Thyroid gland (tissue), 4 donors: Measurements from ENCODE around the gene ZNF888. TPM values are rescaled to one million over a fixed set of nuclear protein-coding genes. Genes with fewer than 3 reads are reported as not detected.

Experiments
- small RNA-seq: library from RNA; depleted of rRNA; stranded (forward); fragments of <200 nt; gene quantifications from one replicate; pipeline ENCODE3, GENCODE V24; 2016
- total RNA-seq, 4 donors: library from RNA; depleted of rRNA; stranded (reverse); fragments of >200 nt; gene quantifications; one replicate each; pipeline ENCODE4 v1.2.3, GENCODE V29; 2016

Gene ZNF888
- total RNA-seq, 4 donors from 2014 or later: 3.3 to 8.3 (median 6.8) TPM

Small RNA genes lying within 50 kb of the gene (small RNA-seq; reads per million reads assigned to genes)
- gene ZNF320: not detected

Other genes with a start within 250 kb of the ZNF888 start
- gene ZNF611, start 188.4 kb downstream of the ZNF888 start, total RNA-seq: 10 to 100 TPM; 12.8 to 34.8 (median 24.5) TPM
- 10 to 100 TPM in 3 of 4 donors, 1 to 10 TPM in 1; 8.8 to 15.3 (median 12.4) TPM for gene ZNF600, start 136.6 kb downstream of the ZNF888 start, total RNA-seq
- gene ZNF28, start 101.8 kb downstream of the ZNF888 start, total RNA-seq: 10 to 100 TPM; 14.4 to 22.8 (median 21.6) TPM
- gene ZNF468, start 65.8 kb downstream of the ZNF888 start, total RNA-seq: 10 to 100 TPM; 33.3 to 51.4 (median 41.6) TPM
- 10 to 100 TPM; 24.6 to 33.5 (median 27.5) TPM for gene ZNF320, start 25.8 kb downstream of the ZNF888 start, total RNA-seq
- gene ZNF816, start 39.5 kb upstream of the ZNF888 start, total RNA-seq: 10 to 100 TPM in 2 of 4 donors, 1 to 10 TPM in 2; 6.3 to 17.5 (median 12.2) TPM
- not detected for gene ERVV-1, start 90.5 kb upstream of the ZNF888 start, total RNA-seq
- under 1 TPM in 1 of 4 donors, not detected in 3; 0.40 TPM for gene ERVV-2, start 121.3 kb upstream of the ZNF888 start, total RNA-seq
- gene ZNF160, start 180.0 kb upstream of the ZNF888 start, total RNA-seq: 100 to 1,000 TPM in 1 of 4 donors, 10 to 100 TPM in 3; 61.0 to 109 (median 81.4) TPM
- gene ZNF415, start 209.5 kb upstream of the ZNF888 start, total RNA-seq: 10 to 100 TPM; 14.5 to 37.6 (median 18.9) TPM
- 10 to 100 TPM; 13.1 to 27.7 (median 19.9) TPM for gene ZNF347, start 235.6 kb upstream of the ZNF888 start, total RNA-seq